GM12865 (cell line): ENCODE data around the gene NFIC.

Experiments used
- DNase-seq: peaks from one replicate; pipeline ENCODE4 v3.0.0; 2010; ENCODE audit warnings: low read depth
- H3K4me3 ChIP-seq: 2 replicates; pipeline ENCODE4 v1.5.1; 2011; ENCODE audit warnings: mild to moderate bottlenecking, low read depth, low read length, control low read depth
- CTCF ChIP-seq: IDR thresholded peaks from 2 replicates; pipeline ENCODE4 v1.5.1; 2011; ENCODE audit warnings: low read length, control low read depth, low read depth, inconsistent platforms; ENCODE audit not compliant: insufficient read depth; ENCODE audit errors: missing control alignments

Gene NFIC

GRCh38 chr19:3402631-3403443 lies 36.5 kb downstream of the NFIC start:
- no peak overlapping the region for H3K4me3 ChIP-seq
- no peak for DNase-seq
- TF ChIP-seq CTCF: no peak

GRCh38 chr19:3403489-3404323 lies 37.3 kb downstream of the NFIC start:
- no peak for DNase-seq
- H3K4me3 ChIP-seq: no peak overlapping the region
- TF ChIP-seq CTCF: no peak

GRCh38 chr19:3404324-3405260 lies 38.2 kb downstream of the NFIC start:
- no peak for DNase-seq
- no peak overlapping the region for H3K4me3 ChIP-seq

GRCh38 chr19:3405261-3405653 lies 38.9 kb downstream of the NFIC start:
- DNase-seq: no peak
- H3K4me3 ChIP-seq: no peak overlapping the region
- TF ChIP-seq CTCF: no peak

More at GRCh38 chr19:3404324-3405260, 38.2 kb downstream of the NFIC start:
- no peak for TF ChIP-seq CTCF

GRCh38 chr19:3406571-3407111 lies 40.3 kb downstream of the NFIC start:
- DNase-seq: no peak
- no peak for TF ChIP-seq CTCF
- no peak overlapping the region for H3K4me3 ChIP-seq

- DNase-seq: no peak
- TF ChIP-seq CTCF: no peak
- H3K4me3 ChIP-seq: no peak overlapping the region
These were observed 41.5 kb downstream of the NFIC start for GRCh38 chr19:3407556-3408516.
